GM20000 (cell line): ENCODE data around the gene NKX6-2.

Experiments
- DNase-seq: peaks from one replicate; pipeline ENCODE4 v3.0.0; 2012; ENCODE audit warnings: low spot score
- CTCF ChIP-seq: IDR thresholded peaks from 2 replicates; pipeline ENCODE4 v1.5.1; 2012; ENCODE audit warnings: mild to moderate bottlenecking, control low read depth; ENCODE audit errors: extremely low read depth, missing control alignments

The NKX6-2 gene

GRCh38 chr10:132742837-132743194, 43.1 kb downstream of the NKX6-2 start:
- TF ChIP-seq CTCF, result no peak
- DNase-seq, result no peak

GRCh38 chr10:132742167-132742836, 43.6 kb downstream of the NKX6-2 start:
- TF ChIP-seq CTCF, result no peak
- DNase-seq, result no peak

GRCh38 chr10:132740588-132740987, 45.4 kb downstream of the NKX6-2 start:
- TF ChIP-seq CTCF, result no peak
- DNase-seq, result no peak

GRCh38 chr10:132739225-132739613, 46.7 kb downstream of the NKX6-2 start:
- TF ChIP-seq CTCF, result no peak
- DNase-seq, result no peak

GRCh38 chr10:132738454-132739224, 47.3 kb downstream of the NKX6-2 start:
- TF ChIP-seq CTCF, result no peak
- DNase-seq, result no peak

GRCh38 chr10:132737390-132738048, 48.4 kb downstream of the NKX6-2 start:
- no peak for TF ChIP-seq CTCF
- no peak for DNase-seq

GRCh38 chr10:132735923-132736391, 50.0 kb downstream of the NKX6-2 start:
- no peak for TF ChIP-seq CTCF
- DNase-seq, result no peak
